Activated T-cell treated with anti-CD3 and anti-CD28 coated beads for 4 hours (primary cell): ENCODE data around the gene RBPJL.

Experiments used
- DNase-seq: peaks from one replicate; pipeline ENCODE4 v3.0.0-alpha.2; 2020

The RBPJL gene

GRCh38 chr20:45294003-45294368, 12.7 kb upstream of the RBPJL start:
- no peak for DNase-seq

GRCh38 chr20:45294659-45295058, 12.0 kb upstream of the RBPJL start:
- DNase-seq: no peak

GRCh38 chr20:45297786-45298497, 8.7 kb upstream of the RBPJL start:
- no peak for DNase-seq

- DNase-seq: no peak
Measured at GRCh38 chr20:45299786-45300185, 6.9 kb upstream of the RBPJL start.

GRCh38 chr20:45300961-45301360, 5.7 kb upstream of the RBPJL start:
- DNase-seq: no peak

- no peak for DNase-seq
Measured at GRCh38 chr20:45301824-45302271, 4.8 kb upstream of the RBPJL start.

GRCh38 chr20:45303586-45304463, 2.8 kb upstream of the RBPJL start:
- no peak for DNase-seq

GRCh38 chr20:45304464-45304999, 2.1 kb upstream of the RBPJL start:
- DNase-seq: no peak

GRCh38 chr20:45305262-45305661, 1.4 kb upstream of the RBPJL start:
- DNase-seq: no peak

GRCh38 chr20:45307076-45307640, 518 bp downstream of the RBPJL start:
- no peak for DNase-seq

GRCh38 chr20:45308117-45308778, 1.6 kb downstream of the RBPJL start, which contains the start of gene MATN4:
TSS of gene MATN4 (minus strand) at chr20:45308299. CDS start at chr20:45305582, 2,717 bp downstream.
- no peak for DNase-seq

- DNase-seq: no peak
Measured at GRCh38 chr20:45309075-45309474, 2.4 kb downstream of the RBPJL start.

GRCh38 chr20:45311589-45312211, 5.1 kb downstream of the RBPJL start:
- DNase-seq: peak; percentile 46

- no peak for DNase-seq
Measured at GRCh38 chr20:45312241-45312640, 5.6 kb downstream of the RBPJL start.

- no peak for DNase-seq
Measured at GRCh38 chr20:45313065-45313695, 6.5 kb downstream of the RBPJL start.

GRCh38 chr20:45313943-45314342, 7.3 kb downstream of the RBPJL start:
- DNase-seq: no peak

GRCh38 chr20:45315672-45316071, 9.0 kb downstream of the RBPJL start:
- DNase-seq: no peak

- DNase-seq: no peak
Measured at GRCh38 chr20:45316150-45317080, 9.8 kb downstream of the RBPJL start.

- no peak for DNase-seq
Measured at GRCh38 chr20:45317826-45318225, 11.2 kb downstream of the RBPJL start.

GRCh38 chr20:45318386-45318939, 11.8 kb downstream of the RBPJL start:
- DNase-seq: no peak
